IMR-90 (cell line): ENCODE results near the gene CD36.

ENCODE experiments used
- ELK1 ChIP-seq: fragments of 150-350 bp; IDR thresholded peaks from 2 replicates; pipeline ENCODE4 v1.6.1; 2016; ENCODE audit warnings: low read depth, mild to moderate bottlenecking, low read length, moderate library complexity, borderline replicate concordance
- MXI1 ChIP-seq: IDR thresholded peaks from 2 replicates; pipeline ENCODE4 v1.6.1; 2012; ENCODE audit warnings: low read depth, mild to moderate bottlenecking, low read length, moderate library complexity, borderline replicate concordance
- POLR2A ChIP-seq: IDR thresholded peaks from 2 replicates; pipeline ENCODE4 v1.6.1; 2012; ENCODE audit warnings: mild to moderate bottlenecking, low read depth, low read length
- USF2 ChIP-seq: fragments of 150-350 bp; IDR thresholded peaks from 2 replicates; pipeline ENCODE4 v1.6.1; 2017; ENCODE audit warnings: mild to moderate bottlenecking, antibody characterized with exemption, low read length, low read depth
- TF ChIP-seq, protein P1 (sequence below): conservative IDR thresholded peaks from 2 replicates; pipeline ENCODE4 v1.5.1; 2012; ENCODE audit warnings: mild to moderate bottlenecking, low read depth, low read length, improper control_type of control experiment

DNA sequence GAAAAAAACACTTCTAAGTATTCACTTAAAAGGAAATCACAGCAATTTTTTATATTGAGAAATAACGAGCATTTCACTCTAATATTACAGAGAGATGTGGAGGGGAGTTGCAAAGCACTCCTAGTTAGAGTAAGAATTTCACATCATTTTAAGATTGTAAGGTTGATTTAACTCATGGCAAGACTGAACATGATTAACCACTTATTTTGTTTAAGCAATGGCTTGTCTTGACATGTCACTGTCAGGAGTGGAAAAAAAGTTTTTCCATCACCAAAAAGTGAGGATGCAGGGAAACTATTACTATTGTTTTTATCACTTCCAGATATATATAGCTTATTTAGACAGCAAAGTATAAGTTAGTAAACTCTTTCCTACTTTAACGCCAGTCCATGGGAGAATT is 27.1 kb downstream of the CD36 start:
- TF ChIP-seq USF2 (no peak), MXI1 (no peak), ELK1 (no peak), POLR2A (no peak)
- TF ChIP-seq, protein P1, sequence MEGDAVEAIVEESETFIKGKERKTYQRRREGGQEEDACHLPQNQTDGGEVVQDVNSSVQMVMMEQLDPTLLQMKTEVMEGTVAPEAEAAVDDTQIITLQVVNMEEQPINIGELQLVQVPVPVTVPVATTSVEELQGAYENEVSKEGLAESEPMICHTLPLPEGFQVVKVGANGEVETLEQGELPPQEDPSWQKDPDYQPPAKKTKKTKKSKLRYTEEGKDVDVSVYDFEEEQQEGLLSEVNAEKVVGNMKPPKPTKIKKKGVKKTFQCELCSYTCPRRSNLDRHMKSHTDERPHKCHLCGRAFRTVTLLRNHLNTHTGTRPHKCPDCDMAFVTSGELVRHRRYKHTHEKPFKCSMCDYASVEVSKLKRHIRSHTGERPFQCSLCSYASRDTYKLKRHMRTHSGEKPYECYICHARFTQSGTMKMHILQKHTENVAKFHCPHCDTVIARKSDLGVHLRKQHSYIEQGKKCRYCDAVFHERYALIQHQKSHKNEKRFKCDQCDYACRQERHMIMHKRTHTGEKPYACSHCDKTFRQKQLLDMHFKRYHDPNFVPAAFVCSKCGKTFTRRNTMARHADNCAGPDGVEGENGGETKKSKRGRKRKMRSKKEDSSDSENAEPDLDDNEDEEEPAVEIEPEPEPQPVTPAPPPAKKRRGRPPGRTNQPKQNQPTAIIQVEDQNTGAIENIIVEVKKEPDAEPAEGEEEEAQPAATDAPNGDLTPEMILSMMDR: no peak
